Activated CD4-positive, alpha-beta T cell treated with anti-CD3 and anti-CD28 coated beads, Interleukin-10, Interleukin-2, amounts not matched to agents 100 ng/mL and 50 ng/mL, durations not matched to agents 16 hours and 8 hours (primary cell): ENCODE data around the gene TOP3B.
A peak's percentile ranks its signal among the peaks of the same experiment; 100 is the strongest.
"Not testable (repeated sequence)": the region's sequence is repeated elsewhere in the genome, so short reads cannot be mapped to it uniquely, and the experiment has no call there.

Experiments
- DNase-seq: peaks from one replicate; pipeline ENCODE4 v3.0.0-alpha.2; 2020

The TOP3B gene

GRCh38 chr22:21942407-21943343 lies 39.9 kb downstream of the TOP3B start:
- peak; percentile 55 for DNase-seq

- DNase-seq: no peak
Measured at GRCh38 chr22:21941921-21942320, 40.7 kb downstream of the TOP3B start.

DNA sequence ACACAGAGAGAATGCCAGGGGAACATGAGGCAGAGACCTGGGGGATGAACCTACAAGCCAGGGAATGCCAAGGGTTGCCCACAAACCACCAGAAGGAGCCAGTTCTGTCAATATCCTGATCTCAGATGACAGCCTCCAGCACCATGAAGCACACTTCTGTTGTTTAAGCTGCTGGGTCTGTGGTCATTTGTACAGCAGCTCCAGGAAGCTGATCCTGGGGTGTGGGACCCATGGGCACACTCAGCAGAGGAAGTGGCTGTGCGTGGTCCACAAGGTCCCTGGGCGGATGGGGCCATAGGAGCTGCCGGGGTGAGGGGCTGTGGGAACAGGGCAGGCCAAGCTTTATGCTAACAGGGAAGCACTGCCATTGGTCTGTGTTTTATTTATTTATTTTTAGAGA lies 42.1 kb downstream of the TOP3B start:
- no peak for DNase-seq

- DNase-seq: not testable (repeated sequence)
Measured at GRCh38 chr22:21939935-21940334, 42.7 kb downstream of the TOP3B start.

- DNase-seq: no peak
Measured at GRCh38 chr22:21939461-21939913, 43.1 kb downstream of the TOP3B start.

GRCh38 chr22:21938906-21939305 lies 43.7 kb downstream of the TOP3B start:
- no peak for DNase-seq

GRCh38 chr22:21938071-21938822 lies 44.3 kb downstream of the TOP3B start:
- DNase-seq: peak; percentile 93

GRCh38 chr22:21937821-21938070 lies 44.8 kb downstream of the TOP3B start:
- no peak for DNase-seq

DNA sequence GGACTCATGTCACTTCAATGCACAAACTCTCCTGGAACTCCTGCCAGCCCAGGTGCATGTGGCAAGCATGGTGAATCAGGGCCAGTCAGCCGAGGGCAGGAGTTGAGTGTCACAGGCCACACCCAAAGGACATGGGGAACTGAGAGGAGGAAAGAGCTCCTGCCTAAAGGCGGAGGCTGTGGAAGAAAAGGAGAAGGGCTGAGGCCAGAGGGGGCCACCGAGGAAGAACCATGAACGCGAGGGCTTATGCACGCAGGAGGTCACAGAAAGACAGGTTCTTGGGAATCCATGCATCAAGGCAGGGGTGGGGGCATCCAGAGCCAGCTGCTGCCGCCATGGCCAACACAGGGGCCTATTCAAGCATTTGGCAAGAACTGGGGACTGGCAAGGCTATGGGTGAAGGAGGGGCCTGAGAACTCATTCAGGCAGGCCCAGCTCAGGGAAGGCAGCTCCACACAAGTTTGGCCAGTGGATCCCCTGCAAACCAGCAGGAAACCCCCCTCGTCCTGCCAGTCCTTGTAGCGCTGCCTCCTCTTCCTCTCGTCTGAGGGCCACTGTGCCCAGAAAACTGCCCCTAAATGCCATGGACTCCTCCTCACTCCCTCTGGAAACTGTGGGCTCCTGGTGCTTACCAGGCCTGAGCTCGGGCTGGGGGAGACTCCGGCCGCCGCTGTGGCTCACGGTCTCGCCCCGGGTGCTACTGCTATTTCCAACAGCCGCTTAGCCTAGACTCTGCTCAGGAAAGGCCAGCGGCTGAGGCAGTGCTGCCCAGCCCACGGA lies 45.4 kb downstream of the TOP3B start:
- DNase-seq: no peak

- DNase-seq: no peak
Measured at GRCh38 chr22:21936151-21936775, 46.3 kb downstream of the TOP3B start.

GRCh38 chr22:21933910-21934309 lies 48.7 kb downstream of the TOP3B start:
- no peak for DNase-seq

DNA sequence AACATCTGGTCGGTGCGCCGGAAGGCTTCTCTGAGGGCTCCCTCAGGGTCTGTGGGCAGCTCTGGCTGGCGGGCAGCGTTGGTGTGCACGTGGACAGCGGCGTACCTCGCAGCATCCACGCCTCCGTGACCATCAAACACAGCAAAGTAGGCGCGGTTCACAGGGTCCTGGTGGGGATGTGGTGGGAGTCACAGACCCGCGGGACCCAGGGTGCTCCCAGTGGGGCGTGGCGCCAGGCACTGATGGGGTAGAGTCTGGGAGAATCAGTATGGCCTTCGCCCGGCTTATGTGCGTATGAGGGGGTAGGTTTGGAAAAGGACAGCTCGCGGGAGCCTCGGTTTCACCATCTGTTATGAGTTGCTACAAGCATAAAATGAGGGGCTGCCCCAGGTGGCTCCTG lies 49.2 kb downstream of the TOP3B start:
- no peak for DNase-seq

- no peak for DNase-seq
Measured at GRCh38 chr22:21932347-21932746, 50.2 kb downstream of the TOP3B start.

DNA sequence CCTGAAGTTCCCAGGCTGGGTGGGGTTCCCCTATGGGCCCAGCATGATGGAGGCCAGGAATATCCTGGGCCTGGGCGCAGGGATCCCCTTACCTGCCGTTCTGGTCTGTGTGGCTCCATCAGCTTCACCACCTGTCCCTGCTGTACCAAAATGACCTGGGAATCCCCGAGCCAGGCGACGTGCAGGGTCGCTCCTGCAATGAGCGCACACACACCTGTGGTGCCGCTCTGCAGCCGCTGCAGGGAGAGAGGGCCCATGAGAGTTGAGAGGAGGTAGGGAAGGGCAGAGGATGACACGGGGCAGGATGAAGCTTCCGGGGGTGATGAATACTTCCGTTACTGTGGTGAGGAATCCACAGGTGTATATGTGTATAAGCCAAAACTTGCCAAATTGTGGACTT lies 51.5 kb downstream of the TOP3B start:
- no peak for DNase-seq

- DNase-seq: no peak
Measured at GRCh38 chr22:21929253-21929652, 53.3 kb downstream of the TOP3B start.

- no peak for DNase-seq
Measured at GRCh38 chr22:21928048-21928447, 54.5 kb downstream of the TOP3B start.

DNA sequence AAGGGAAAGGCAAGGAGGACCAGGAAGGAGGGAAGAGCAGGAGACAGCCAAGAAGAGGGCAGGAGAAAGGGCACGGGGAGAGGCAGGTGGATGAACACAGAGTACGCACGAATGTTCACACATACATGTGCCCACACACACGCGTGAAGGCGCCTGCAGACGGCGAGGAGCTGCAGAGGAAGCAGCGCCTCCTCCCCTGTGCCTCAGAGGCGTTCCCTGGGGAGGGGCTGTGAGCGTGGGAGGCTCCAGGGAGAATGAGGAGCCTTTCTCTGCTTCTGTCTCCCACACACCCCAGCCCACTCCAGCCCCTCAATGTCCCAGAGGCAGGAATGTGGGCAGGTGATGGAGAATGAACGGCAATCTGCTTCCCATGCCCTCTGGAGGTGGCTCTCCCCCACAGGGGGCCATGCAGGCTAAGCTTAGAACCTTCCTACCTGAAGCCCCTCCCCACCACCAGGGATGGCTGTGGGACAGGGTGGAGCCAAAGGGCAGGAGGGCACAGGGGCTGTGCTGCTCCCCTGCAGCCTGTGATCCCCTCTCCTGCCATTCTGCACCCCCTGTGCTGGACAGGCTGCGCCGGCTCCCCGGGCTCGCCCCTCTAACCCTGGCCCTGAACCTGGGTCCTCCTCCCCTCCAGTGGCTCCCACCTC lies 55.3 kb downstream of the TOP3B start:
- no peak for DNase-seq

DNA sequence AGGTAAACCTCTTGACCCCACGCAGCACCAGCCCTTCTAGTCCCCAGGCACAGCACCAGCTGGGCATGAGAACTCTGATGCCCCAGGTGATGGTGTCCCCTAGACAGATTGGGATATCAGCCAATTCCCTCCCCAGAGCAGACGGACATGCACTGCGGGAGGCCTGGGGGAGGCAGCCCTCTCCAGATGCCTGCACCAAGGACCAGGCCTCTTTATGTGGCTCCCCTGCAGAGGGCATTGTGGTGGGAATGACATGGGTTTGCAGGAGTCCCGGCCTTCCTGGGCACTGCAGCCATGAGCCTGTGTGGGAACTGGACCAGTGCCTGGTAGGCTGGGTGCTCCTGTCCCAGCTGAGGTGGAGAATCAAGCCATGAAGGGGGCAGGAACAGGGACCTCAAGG lies 55.9 kb downstream of the TOP3B start:
- no peak for DNase-seq

GRCh38 chr22:21923163-21923561 lies 59.4 kb downstream of the TOP3B start:
- DNase-seq: no peak

DNA sequence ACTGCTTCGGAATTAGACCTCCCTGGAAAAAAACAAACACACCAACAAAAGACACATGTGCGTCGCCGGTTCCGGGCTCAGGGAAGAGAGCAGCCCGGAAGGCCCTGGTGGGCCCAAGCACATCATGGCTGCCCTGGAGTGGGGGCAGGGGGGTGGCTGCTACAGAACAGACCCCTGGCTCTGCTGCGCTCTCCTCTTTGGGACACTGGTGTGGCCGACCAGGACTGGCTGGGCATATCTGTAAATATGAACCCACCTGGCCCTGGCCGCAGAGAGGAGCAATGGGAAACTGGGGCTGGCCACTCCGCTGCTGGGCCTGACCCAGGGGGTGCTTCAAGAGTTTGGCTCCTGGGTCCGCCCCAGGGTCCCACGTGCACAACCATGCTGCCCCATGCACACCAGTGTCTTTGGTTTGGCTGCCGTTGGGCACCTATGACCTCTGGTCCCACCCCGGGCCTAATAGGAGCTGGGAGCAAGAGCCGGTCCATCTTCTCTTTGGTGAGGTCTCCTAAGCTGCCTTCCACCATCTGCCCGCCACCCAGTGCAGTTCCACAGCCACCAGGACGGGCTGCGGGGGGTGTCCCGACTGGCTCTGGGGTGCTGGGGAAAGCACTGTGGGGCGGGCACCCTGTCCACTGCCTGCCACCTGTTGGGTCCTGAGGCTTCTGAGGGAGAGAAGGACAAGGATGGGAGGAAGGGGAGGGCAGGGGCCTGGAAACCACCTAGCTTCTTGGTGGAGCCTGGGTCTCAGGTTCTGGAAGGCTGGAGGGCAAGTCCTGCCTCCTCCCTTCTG lies 60.0 kb downstream of the TOP3B start:
- no peak for DNase-seq

GRCh38 chr22:21921729-21922128 lies 60.9 kb downstream of the TOP3B start:
- no peak for DNase-seq
